GM18508 (cell line): ENCODE data around the gene PPEF1.

Experiments
- ATAC-seq: cut with Tn5 transposase; IDR thresholded peaks from one replicate; pipeline ENCODE4 v1.9.1; 2021; ENCODE audit warnings: moderate number of reproducible peaks; ENCODE audit not compliant: insufficient read depth, unreplicated experiment

PPEF1 gene

DNA sequence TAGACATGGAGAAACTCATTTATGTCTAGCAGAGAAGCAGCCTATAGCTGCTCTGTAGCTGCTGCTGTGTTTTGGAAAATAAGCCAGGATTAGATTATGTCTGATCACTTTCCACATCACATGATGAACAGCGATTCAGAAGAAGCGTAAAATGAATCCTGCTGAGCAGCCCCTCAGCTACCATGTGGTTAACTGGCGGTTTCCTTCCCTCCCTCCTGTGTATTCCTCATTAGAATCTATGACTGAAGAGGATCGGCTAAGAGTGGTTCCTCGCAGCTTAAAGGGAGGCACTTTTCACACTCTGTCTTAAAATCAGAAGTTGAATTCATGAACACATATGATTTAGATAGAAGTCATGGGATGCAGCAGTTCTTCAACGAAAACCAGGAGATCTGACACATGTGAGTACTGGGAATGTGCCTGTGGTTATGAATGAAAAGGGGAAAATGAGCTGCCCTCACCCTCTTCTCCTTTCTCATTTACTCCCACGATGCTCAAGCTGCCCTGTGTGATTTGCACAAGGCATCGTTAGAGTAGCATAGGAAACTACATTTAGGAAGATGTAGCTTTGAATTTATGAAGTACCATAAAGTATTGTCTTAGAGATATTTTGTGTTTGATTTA, at the start of gene PPEF1:
Gene PPEF1, plus strand, starts transcription at position 220 of the 624 bp plus-strand sequence. Its CDS starts 136 bp downstream, at position 356.
- ATAC-seq = no peak

DNA sequence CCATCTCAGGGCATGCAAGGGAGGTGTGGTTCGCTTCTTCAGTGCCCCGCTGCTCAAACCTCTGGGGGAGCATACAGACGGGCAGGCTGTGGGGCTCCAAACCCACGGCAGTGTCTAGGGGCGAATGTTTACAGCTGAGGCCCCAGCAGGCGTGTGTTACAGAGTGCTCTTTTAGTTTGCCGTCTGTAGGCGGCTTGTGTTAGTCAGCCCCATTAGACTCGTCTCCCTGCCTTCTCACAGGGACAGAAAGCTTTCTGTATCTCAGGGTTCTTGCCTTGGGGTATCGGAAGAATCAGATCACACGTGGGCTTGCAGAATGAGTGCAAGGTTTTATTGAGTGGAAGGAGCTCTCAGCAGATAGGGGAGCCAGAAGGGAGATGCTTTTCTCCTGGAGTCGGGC, 46.2 kb upstream of the PPEF1 start:
- ATAC-seq = no peak

DNA sequence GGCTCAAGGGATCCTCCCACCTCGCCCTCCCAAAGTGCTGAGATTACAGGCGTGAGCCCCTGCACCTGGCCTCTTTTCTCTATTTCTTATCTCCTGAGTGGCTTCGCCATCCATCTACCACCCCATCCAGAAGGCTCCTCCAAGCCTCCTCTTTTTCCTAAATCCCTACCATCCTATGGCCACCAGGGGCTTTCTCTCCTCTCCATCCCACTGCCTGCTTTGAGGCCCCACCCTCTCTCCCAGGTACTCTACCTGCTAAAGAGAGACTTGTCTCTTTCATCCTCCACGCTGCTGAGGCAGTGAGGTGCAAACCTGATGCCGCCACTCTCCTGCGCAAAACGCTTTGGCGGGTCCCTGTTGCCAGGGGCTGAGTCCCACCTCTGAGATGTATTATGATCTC, 42.5 kb upstream of the PPEF1 start:
- ATAC-seq = no peak

GRCh38 chrX:18666614-18667013, 40.8 kb upstream of the PPEF1 start:
- ATAC-seq = no peak

GRCh38 chrX:18668071-18668835, 39.2 kb upstream of the PPEF1 start:
- ATAC-seq = no peak

DNA sequence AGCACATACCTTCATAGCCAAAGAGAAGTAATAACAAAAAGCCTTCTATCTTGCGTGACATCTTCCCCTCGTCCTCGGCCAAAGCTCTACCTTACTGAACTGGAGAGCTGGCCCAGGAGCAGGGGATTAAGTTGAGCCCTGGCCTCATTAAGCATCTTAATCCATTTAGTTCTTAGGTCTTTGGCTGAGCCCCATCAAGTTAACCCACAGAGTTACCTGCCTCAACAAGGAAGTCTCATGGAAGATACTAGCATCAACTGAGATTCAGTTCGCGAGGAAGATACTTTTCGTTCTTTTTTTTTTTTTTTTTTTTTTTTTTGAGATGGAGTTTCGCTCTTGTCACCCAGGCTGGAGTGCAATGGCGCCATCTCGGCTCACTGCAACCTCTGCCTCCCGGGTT, 35.4 kb upstream of the PPEF1 start, which contains the start of gene RS1:
Gene RS1, minus strand, starts transcription at position 101 of the 400 bp plus-strand sequence. Its CDS starts 40 bp downstream, at position 61.
- no peak for ATAC-seq

GRCh38 chrX:18674417-18674787, 33.0 kb upstream of the PPEF1 start:
- ATAC-seq = peak; percentile 26

DNA sequence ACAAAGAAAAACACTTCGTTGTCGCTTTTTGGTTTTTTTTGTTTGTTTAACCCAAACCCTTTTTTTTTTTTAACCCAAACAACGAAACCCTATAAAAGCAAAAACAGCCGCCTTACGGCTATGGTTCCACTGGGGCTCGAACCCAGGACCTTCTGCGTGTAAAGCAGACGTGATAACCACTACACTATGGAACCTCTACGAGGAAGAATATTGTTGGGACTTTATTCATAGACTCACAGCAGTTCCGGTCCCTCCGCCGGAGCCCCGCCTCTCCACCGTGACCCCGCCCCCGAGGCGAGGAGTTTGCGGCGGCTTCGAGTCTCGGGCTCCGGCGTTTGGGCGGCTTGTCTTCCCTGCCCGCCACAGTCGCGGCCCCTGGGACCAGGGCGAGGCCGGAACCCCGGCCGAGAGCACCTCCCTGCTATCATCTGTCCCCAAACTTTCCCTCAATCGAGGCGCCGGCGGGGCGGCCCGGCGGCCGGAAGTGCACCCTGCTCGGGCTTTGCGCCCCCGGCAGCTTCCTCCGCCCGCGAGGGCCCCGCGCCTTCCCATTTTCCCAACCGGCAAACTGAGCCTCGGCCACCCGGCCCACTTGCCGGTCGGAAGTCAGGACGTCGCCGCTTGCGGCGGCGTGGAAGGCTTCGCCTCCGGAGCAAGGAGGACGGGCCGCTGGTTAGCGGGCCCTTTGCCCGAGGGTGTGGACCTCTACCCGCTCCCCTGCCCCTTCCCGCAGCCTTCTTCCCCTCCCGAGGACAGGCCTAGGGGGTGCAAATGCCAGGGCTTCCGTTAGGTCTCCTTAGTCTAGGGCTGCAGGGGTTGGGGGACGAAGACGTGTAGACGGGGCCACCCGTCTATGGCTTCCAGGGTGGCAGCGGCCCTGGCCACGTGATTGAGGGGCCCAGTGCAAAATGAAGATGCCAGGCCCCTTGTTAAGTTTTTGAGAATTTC, 32.4 kb upstream of the PPEF1 start:
- ATAC-seq = peak; percentile 76

GRCh38 chrX:18676050-18676449, 31.4 kb upstream of the PPEF1 start:
- no peak for ATAC-seq

- no peak for ATAC-seq
These were observed 31.0 kb upstream of the PPEF1 start for GRCh38 chrX:18676470-18676869.

DNA sequence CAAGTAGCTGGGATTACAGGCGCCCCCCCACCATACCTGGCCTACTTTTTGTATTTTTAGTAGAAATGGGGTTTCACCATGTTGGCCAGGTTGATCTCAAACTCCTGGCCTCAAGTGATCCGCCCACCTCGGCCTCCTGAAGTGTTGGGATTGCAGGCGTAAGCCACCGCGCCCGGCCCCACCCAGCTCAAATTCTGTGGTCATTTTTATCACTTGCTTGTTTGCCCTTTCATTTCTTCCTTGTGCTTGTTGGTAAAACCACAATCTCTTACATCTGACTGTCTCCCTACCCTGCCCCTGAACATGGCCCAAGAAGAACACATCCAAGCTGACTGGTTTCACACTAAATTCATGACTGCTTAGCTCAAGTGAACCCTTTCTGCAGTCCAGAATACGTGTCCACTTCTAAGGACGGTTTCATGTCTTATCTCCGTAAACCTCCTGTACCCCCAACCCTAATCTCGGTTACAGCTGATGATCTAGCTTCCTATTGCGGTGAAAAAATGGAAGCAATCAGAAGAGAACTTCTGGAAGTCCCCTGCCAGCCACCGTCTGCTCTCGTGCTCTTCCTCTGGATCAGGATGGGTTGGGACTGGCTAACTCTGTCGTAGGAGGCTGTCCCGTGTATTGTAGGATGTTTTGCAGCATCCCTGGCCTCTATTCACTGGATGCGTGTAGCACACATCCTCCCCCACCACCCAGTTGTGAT, 30.1 kb upstream of the PPEF1 start:
- ATAC-seq = no peak

DNA sequence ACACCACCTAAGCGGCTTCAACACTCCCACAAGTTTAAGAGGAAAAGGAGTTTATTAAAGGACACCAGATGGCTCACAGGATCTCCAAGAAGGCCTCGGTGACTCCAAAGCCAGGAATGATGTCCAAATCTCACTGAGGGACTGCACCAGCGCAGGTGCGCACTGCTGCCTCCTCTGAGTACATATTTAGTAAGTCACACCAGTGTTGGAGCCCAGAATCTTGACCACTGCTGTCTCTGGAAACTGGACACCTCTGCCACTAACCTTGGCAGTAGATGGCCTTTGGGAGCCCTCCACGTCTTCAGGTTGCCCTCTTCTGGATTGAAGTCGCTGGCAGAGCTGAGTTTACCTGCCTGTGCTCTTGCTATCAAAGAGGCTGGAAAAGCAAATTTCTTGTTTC, 25.4 kb upstream of the PPEF1 start:
- no peak for ATAC-seq

DNA sequence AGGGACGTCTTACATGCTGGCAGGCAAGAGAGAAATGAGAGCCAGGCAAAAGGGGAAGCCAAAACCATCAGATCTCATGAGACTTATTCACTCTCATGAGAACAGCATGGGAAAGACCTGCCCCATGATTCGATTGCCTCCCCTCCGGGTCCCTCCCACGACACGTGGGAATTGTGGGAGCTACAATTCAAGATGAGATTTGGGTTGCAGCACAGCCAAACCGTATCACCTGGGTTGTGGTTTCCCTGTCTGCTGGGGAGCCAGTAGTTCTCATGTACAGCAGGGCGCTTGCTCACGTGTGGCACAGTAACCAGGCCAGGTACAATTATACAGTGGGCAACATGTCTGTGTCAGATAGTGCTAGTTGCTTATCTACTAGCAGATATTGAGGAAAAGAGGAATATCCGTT, 24.5 kb upstream of the PPEF1 start:
- ATAC-seq = no peak

DNA sequence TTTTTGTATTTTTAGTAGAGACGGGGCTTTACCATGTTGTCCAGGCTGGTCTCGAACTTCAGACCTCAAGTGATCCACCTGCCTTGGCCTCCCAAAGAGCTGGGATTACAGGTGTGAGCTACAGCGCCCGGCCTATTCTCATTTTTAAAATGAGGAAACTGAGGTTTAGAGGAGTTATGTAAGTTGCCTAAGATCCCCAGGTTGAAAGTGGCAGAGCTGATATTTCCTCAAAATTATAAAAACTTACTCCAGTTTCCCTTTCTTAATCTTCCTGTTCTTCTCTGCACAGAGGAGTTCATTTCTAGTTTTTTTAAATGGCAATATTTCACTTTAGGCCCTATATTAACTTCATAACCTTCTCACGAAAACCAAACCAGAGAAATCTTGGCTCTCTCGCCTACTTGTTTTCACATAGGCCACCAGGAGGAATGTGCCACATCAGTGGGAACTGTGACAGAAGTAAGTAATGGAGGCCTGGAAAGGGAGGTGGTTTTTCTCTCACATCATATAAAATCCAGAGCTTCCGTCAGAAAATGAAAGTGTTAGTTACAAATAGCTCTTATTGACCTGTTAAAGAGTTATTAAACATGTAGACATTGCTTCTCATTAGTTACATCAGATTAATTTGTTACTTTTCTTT, 19.5 kb upstream of the PPEF1 start:
- no peak for ATAC-seq

- ATAC-seq = no peak
These were observed 16.0 kb upstream of the PPEF1 start for GRCh38 chrX:18691431-18691830.

GRCh38 chrX:18692541-18692940, 14.9 kb upstream of the PPEF1 start:
- ATAC-seq = no peak

DNA sequence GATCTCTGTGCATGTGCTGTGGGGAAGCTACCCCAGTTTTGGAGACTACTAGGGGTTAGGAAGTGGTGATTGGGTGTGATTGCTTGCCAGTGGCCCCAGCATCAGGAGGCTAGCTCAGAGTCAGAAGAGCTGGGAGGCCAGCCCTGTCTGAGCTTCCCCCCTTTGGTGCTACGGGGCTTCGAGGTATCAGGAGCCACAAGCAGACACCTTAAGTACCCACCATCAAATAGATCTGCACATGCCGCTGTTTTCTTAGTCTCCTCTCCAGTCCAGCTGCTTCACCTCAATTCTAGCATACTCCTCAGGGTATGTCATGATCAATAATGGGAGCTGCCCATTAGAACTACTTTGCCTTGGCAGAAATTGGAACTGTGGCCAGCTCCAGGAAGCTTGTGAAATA, 10.8 kb upstream of the PPEF1 start:
- ATAC-seq = no peak

- ATAC-seq = no peak
These were observed 8.5 kb upstream of the PPEF1 start for GRCh38 chrX:18698737-18699650.
